Skin of body (tissue), 1 donor: ENCODE data around the gene OCIAD1. TPM values are rescaled to one million over a fixed set of nuclear protein-coding genes. Genes with fewer than 3 reads are reported as not detected.

Source experiments
- total RNA-seq: library from RNA; depleted of rRNA; stranded (reverse); fragments of >200 nt; gene quantifications from one replicate; pipeline ENCODE4 v1.2.3, GENCODE V29; 2014

OCIAD1 gene
- total RNA-seq, 1 donor from 2014 or later = 83.2 TPM

Other genes starting within 250 kb of the OCIAD1 start
- 96.3 TPM for gene FRYL, start 50.8 kb upstream of the OCIAD1 start, total RNA-seq
- 16.3 TPM for gene OCIAD2, start 75.7 kb downstream of the OCIAD1 start, total RNA-seq
- gene CWH43, start 155.2 kb downstream of the OCIAD1 start, total RNA-seq = 25.1 TPM